K562 (cell line): ENCODE data around the gene SMAD1. TPM values are rescaled to one million over a fixed set of nuclear protein-coding genes. Genes with fewer than 3 reads are reported as not detected.

ENCODE experiments used
- ATAC-seq: fragments of 200-7000 bp; cut with Tn5 transposase; 3 replicates; pipeline ENCODE4 v1.9.1; 2020; ENCODE audit warnings: moderate library complexity
- BruUV-seq: library from RNA; stranded (reverse); fragments of 400-500 nt; replicated peaks from 2 replicates; lab custom pipeline; 2021; lab: Mats Ljungman, UMichigan
- CTCF ChIA-PET: fragments of 300-600 bp; formaldehyde crosslinking; extraction: SDS; loops from one replicate; lab custom pipeline; 2021; ENCODE audit warnings: low intra/inter-chr PET ratio; lab: Yijun Ruan, JAX
- POLR2A ChIA-PET: fragments of 300-600, 350-650 bp; sonication (Branson Sonifier 250); formaldehyde crosslinking; extraction: SDS; loops from one replicate; lab custom pipeline; 2021; ENCODE audit warnings: antibody characterized with exemption, inconsistent platforms; lab: Yijun Ruan, JAX
- DNase-seq, 4 experiments: peaks; one replicate each; pipeline versions ENCODE4 v3.0.0 to v3.0.0-alpha.2; 2011 to 2018; ENCODE audit warnings: low spot score in 3 of 4, mixed read lengths in 3 of 4; ENCODE audit errors: extremely low read depth in 1 of 4
- FAIRE-seq: peaks from 2 replicates; lab custom pipeline; 2011; peaks lifted over from hg19 to GRCh38; lab: Jason Lieb, UNC
- H2AFZ ChIP-seq: 2 replicates; pipeline ENCODE4 v1.6.0; 2011; ENCODE audit warnings: low read depth, low read length, control low read depth, inconsistent platforms
- H3K27ac ChIP-seq: fragments of 200-600 bp; 3 replicates; pipeline ENCODE4 v1.8.0; 2011; ENCODE audit warnings: low read depth, mild to moderate bottlenecking, control low read depth, inconsistent platforms, low read length, moderate library complexity, mixed read lengths; ENCODE audit errors: extremely low read depth
- H3K27me3 ChIP-seq, 2 experiments: fragments of 300-600 bp in 1 of 2; 2 replicates in 1 of 2; 3 replicates in 1 of 2; pipeline versions ENCODE4 v1.6.0 to v1.8.0; 2011; ENCODE audit warnings: inconsistent platforms in 2 of 2, low read length in 2 of 2, mild to moderate bottlenecking in 1 of 2, mixed read lengths in 1 of 2, moderate library complexity in 1 of 2; ENCODE audit not compliant: control insufficient read depth in 2 of 2, insufficient read depth in 2 of 2
- H3K36me3 ChIP-seq: fragments of 300-600 bp; 3 replicates; pipeline ENCODE4 v1.8.0; 2011; ENCODE audit warnings: mild to moderate bottlenecking, low read length, inconsistent platforms; ENCODE audit not compliant: control insufficient read depth, insufficient read depth
- H3K4me1 ChIP-seq, 2 experiments: fragments of 200-600 bp in 1 of 2; replicated peaks in 1 of 2; 2 replicates in 1 of 2; 3 replicates in 1 of 2; pipeline versions ENCODE4 v1.5.1 to v1.8.0; 2011; ENCODE audit warnings: inconsistent platforms in 2 of 2, low read length in 2 of 2, mild to moderate bottlenecking in 1 of 2, mixed read lengths in 1 of 2, moderate library complexity in 1 of 2; ENCODE audit not compliant: control insufficient read depth in 2 of 2, insufficient read depth in 2 of 2
- H3K4me2 ChIP-seq: 2 replicates; pipeline ENCODE4 v1.6.1; 2011; ENCODE audit warnings: low read length, control low read depth, inconsistent platforms, mixed read lengths; ENCODE audit not compliant: insufficient read depth
- H3K4me3 ChIP-seq: fragments of 200-600 bp; sonication (generic), shearing (Covaris generic); 2 replicates; pipeline ENCODE4 v1.5.1; 2016; ENCODE audit warnings: control low read depth, inconsistent platforms
- H3K79me2 ChIP-seq: fragments of 200-600 bp; 3 replicates; pipeline ENCODE4 v1.8.0; 2011; ENCODE audit warnings: low read length, inconsistent platforms; ENCODE audit not compliant: control insufficient read depth, insufficient read depth
- H3K9ac ChIP-seq, 2 experiments: 2 replicates each; pipeline versions ENCODE4 v1.6.0 to v1.6.1; 2011; ENCODE audit warnings: low read depth in 2 of 2, low read length in 2 of 2, control low read depth in 1 of 2, inconsistent platforms in 1 of 2, mild to moderate bottlenecking in 1 of 2, mixed read lengths in 1 of 2; ENCODE audit not compliant: insufficient read depth in 1 of 2
- H3K9me1 ChIP-seq: one replicate; pipeline ENCODE4 v1.6.0; 2011; ENCODE audit warnings: inconsistent platforms, mild to moderate bottlenecking, low read length, moderate library complexity; ENCODE audit not compliant: control insufficient read depth, insufficient read depth
- H3K9me3 ChIP-seq: replicated peaks from 2 replicates; pipeline ENCODE4 v1.5.1; 2011; ENCODE audit warnings: low read depth, low read length, inconsistent platforms; ENCODE audit not compliant: control insufficient read depth, insufficient read depth
- H4K20me1 ChIP-seq: replicated peaks from 2 replicates; pipeline ENCODE4 v1.6.1; 2011; ENCODE audit warnings: low read length, inconsistent platforms, mixed read lengths; ENCODE audit not compliant: control insufficient read depth, insufficient read depth
- CBX8 ChIP-seq: fragments of 200-600 bp; sonication (generic); IDR thresholded peaks from 2 replicates; pipeline ENCODE4 v1.6.1; 2012; ENCODE audit warnings: borderline replicate concordance, mixed run types, low read depth, mild to moderate bottlenecking, moderate library complexity, mixed read lengths, low read length, control low read depth, inconsistent platforms; ENCODE audit not compliant: poor library complexity, severe bottlenecking; ENCODE audit errors: extremely low read depth
- CC2D1A ChIP-seq: fragments of 450-650 bp; IDR thresholded peaks from 2 replicates; pipeline ENCODE4 v1.6.1; 2017; ENCODE audit warnings: mild to moderate bottlenecking
- ELF1 ChIP-seq: fragments of 200-800 bp; sonication (Bioruptor generic); IDR thresholded peaks from 2 replicates; pipeline ENCODE4 v1.6.1; 2016; ENCODE audit warnings: missing genetic modification characterization, missing compliant biosample characterization
- HDAC6 ChIP-seq: IDR thresholded peaks from 2 replicates; pipeline ENCODE4 v1.6.1; 2012; ENCODE audit warnings: low read depth, mild to moderate bottlenecking, control low read depth, inconsistent platforms, low read length, moderate library complexity
- HDAC8 ChIP-seq: fragments of 450-650 bp; IDR thresholded peaks from 2 replicates; pipeline ENCODE4 v1.6.1; 2016; ENCODE audit warnings: mild to moderate bottlenecking, missing genetic modification characterization, moderate library complexity, missing compliant biosample characterization
- L3MBTL2 ChIP-seq: fragments of 450-650 bp; IDR thresholded peaks from 2 replicates; pipeline ENCODE4 v1.6.1; 2016; ENCODE audit warnings: mild to moderate bottlenecking, moderate library complexity
- MBD2 ChIP-seq: sonication (generic); IDR thresholded peaks from 2 replicates; pipeline ENCODE4 v1.6.1; 2016; ENCODE audit warnings: low read depth, borderline replicate concordance
- MCM7 ChIP-seq, 2 experiments: fragments of 450-650 bp; IDR thresholded peaks; 2 replicates each; pipeline ENCODE4 v1.6.1; 2016 to 2018
- PKNOX1 ChIP-seq: fragments of 450-650 bp; IDR thresholded peaks from 2 replicates; pipeline ENCODE4 v1.6.1; 2016
- RBM14 ChIP-seq: fragments of 200-400 bp; formaldehyde crosslinking; IDR thresholded peaks from 2 replicates; pipeline ENCODE4 v1.6.1; 2018; ENCODE audit warnings: low read depth, mild to moderate bottlenecking, low read length, moderate library complexity, borderline replicate concordance; ENCODE audit not compliant: insufficient read depth
- RBM22 ChIP-seq: fragments of 200-400 bp; formaldehyde crosslinking; IDR thresholded peaks from 2 replicates; pipeline ENCODE4 v1.6.1; 2018; ENCODE audit warnings: low read length, low read depth; ENCODE audit not compliant: poor library complexity, severe bottlenecking
- SRF ChIP-seq, 2 experiments: fragments of 250-450, 450-650 bp in 1 of 2; sonication (Bioruptor Pico) in 1 of 2; sonication (generic) in 1 of 2; formaldehyde crosslinking; IDR thresholded peaks; 2 replicates each; pipeline versions ENCODE4 v1.5.0 to v1.5.1; 2020 to 2022; ENCODE audit warnings: mild to moderate bottlenecking in 1 of 2, missing genetic modification reagents in 1 of 2
- TAF1 ChIP-seq: IDR thresholded peaks from 2 replicates; pipeline ENCODE4 v1.6.1; 2011; ENCODE audit warnings: mild to moderate bottlenecking, low read length, moderate library complexity; ENCODE audit not compliant: insufficient read depth, control insufficient read depth, severe bottlenecking; ENCODE audit errors: extremely low read depth
- ZNF232 ChIP-seq: sonication (generic); formaldehyde crosslinking; IDR thresholded peaks from 2 replicates; pipeline ENCODE4 v1.8.0; 2022; ENCODE audit warnings: mild to moderate bottlenecking, missing genetic modification reagents
- ZNF263 ChIP-seq: sonication (generic); formaldehyde crosslinking; IDR thresholded peaks from 2 replicates; pipeline ENCODE4 v1.8.0; 2022; ENCODE audit warnings: mild to moderate bottlenecking, missing genetic modification reagents, borderline replicate concordance
- ZNF280B ChIP-seq: fragments of 250-450 bp; sonication (Bioruptor Pico); IDR thresholded peaks from 2 replicates; pipeline ENCODE4 v1.5.1; 2021; ENCODE audit warnings: mild to moderate bottlenecking
- WGBS: fragments of 100-300 bp; shearing (Covaris generic); methylation state at CpG from one replicate; pipeline ENCODE4 v1.1.6; 2016; ENCODE audit warnings: low coverage, mixed read lengths; ENCODE audit not compliant: insufficient coverage; ENCODE audit errors: missing lambda C conversion rate; 5-methylcytosine and 5-hydroxymethylcytosine counted together
- in situ Hi-C: fragments of 300-500 bp; cut with MboI; formaldehyde crosslinking; loops from 4 replicates; pipeline ENCODE4 v1.15.0; 2018; ENCODE audit warnings: inconsistent platforms, mixed read lengths
- intact Hi-C: fragments of 100-400 bp; cut with micrococcal nuclease; formaldehyde crosslinking; loops from 2 replicates; pipeline ENCODE4 v1.14.2; 2022
- polyA plus RNA-seq, 8 experiments: library from polyadenylated mRNA; depleted of rRNA in 4 of 8; stranded (reverse) in 5 of 8; unstranded in 3 of 8; fragments of >200 nt; fragmentation: Nextera tagmentation in 2 of 8; fragmentation: Illumina TruSeq in 1 of 8; extraction: Ambion mirVana in 2 of 8; extraction: Trizol in 1 of 8; gene quantifications; 2 replicates each; pipeline versions ENCODE4 v1.2.1 to v1.2.3, GENCODE V29; 2011 to 2014; ENCODE audit warnings: inconsistent platforms in 1 of 8, missing spikeins in 1 of 8
- total RNA-seq, 7 experiments: library from RNA; depleted of rRNA in 6 of 7; stranded (reverse); fragments of >200 nt in 6 of 7; fragmentation: Illumina TruSeq in 2 of 7; extraction: Trizol in 2 of 7; gene quantifications; 2 replicates each; pipeline versions ENCODE4 v1.2.1 to v1.2.3, GENCODE V29; 2011 to 2021; ENCODE audit warnings: low replicate concordance in 1 of 7

SMAD1 gene
- total and polyA plus RNA-seq, 9 of the 15 experiments (the other 6 are each of a cell fraction or from before 2014, with no cell fraction given) = 0.05 to 0.54 (median 0.21) TPM; not detected in 3

DNA sequence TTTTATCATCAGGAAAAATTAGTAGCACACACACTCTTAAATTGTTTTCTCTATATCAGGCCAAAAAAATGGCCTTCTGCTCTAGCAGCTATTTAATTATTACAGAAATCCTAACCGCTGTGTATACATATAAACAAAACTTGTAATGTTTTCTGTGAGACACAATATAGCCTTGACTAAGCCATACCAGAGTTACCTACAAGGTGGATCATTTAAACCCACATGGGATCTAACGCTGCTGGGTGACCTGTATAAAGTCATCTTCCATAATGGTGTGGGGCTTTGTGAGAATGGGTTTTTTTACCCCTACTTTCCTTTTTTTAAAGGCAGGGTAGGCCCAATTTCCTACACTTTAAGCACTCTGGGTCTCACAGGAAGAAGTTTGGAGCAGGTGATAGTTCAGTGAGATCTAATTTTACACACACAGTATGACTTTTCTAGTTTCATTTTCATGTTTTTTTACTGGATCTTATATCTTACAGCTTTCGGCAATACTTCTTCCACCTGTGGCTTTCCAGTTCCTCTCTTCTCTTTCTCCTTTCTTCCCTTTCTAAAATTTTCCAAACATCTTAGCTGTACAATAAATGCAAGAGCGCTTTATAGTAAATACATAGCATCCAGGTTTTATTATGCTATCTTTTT is 70.6 kb downstream of the SMAD1 start:
- Histone ChIP-seq H3K9me3 (no peaks in the 10 kb centered on the region), H3K9ac (no peak overlapping the region), H3K79me2 (no peaks in the 10 kb centered on the region), H3K9me1 (no peaks in the 10 kb centered on the region), H3K36me3 (no peaks in the 10 kb centered on the region), H4K20me1 (no peaks in the 10 kb centered on the region), H3K27ac (no peak overlapping the region), H3K4me2 (no peak overlapping the region), H3K4me3 (no peak overlapping the region)
- no TSS peak for BruUV-seq
- in situ Hi-C loops = loop anchor here (25.0 kb wide), 1 partner anchor 315 kb away; no protein-coding TSS in a partner anchor
- ATAC-seq (no peak), DNase-seq (no peak), FAIRE-seq (no peak)
- CTCF ChIA-PET = no interaction called here
- intact Hi-C loops = no loop called here
- TF ChIP-seq HDAC6 = no peak
- TF ChIP-seq ZNF280B (CRISPR knock-in tag) = no peak
- TF ChIP-seq ELF1 (tag) = no peak
- no peak for TF ChIP-seq CBX8
- no peak for TF ChIP-seq ZNF232 (CRISPR knock-in tag)
- TF ChIP-seq ZNF263 (CRISPR knock-in tag) = no peak
- TF ChIP-seq RBM22 = no peak
- no peak for TF ChIP-seq PKNOX1
- TF ChIP-seq MCM7 (IDR thresholded peaks at IDR 0.05) = no peak
- TF ChIP-seq CC2D1A = no peak
- no peak for TF ChIP-seq L3MBTL2
- no peak for TF ChIP-seq MBD2
- TF ChIP-seq SRF (CRISPR knock-in tag; IDR thresholded peaks at IDR 0.05) = no peak
- TF ChIP-seq RBM14 = no peak
- no peak for TF ChIP-seq HDAC8 (tag)
- TF ChIP-seq TAF1 = no peak
- TF ChIP-seq, all 486 proteins: peak for 0
- H3K27me3 ChIP-seq = peaks cover 0 to 4% of the 10 kb centered on the region in 2 experiments; a peak in 1 of 5 replicates
- WGBS = 0% methylated on average over 4 of the region's 4 CpGs
- no peak overlapping the region for H2AFZ ChIP-seq
- H3K4me1 ChIP-seq = no peaks in the 10 kb centered on the region
- POLR2A ChIA-PET = no interaction called here
